NCI-H82 (cell line): ENCODE measurements around the gene RAB21.

Experiments used
- DNase-seq: peaks from one replicate; lab custom pipeline; 2025; lab: John Stamatoyannopoulos, UW

Gene RAB21

GRCh38 chr12:71754461-71755145 is at the start of gene RAB21:
RAB21 (plus strand) TSS chr12:71754863; CDS start chr12:71755130, 267 bp downstream.
- DNase-seq: peak; percentile 98

- DNase-seq: no peak
Observed at GRCh38 chr12:71704920-71705319, 49.7 kb upstream of the RAB21 start.

GRCh38 chr12:71708658-71709057 is 46.0 kb upstream of the RAB21 start:
- no peak for DNase-seq

- DNase-seq: no peak
Observed at GRCh38 chr12:71710276-71711125, 44.2 kb upstream of the RAB21 start.

GRCh38 chr12:71718611-71719010 is 36.1 kb upstream of the RAB21 start:
- DNase-seq: no peak

GRCh38 chr12:71719647-71720370 is 34.9 kb upstream of the RAB21 start:
- no peak for DNase-seq

- no peak for DNase-seq
Observed at GRCh38 chr12:71721783-71722505, 32.7 kb upstream of the RAB21 start.

- DNase-seq: no peak
Observed at GRCh38 chr12:71725011-71725410, 29.7 kb upstream of the RAB21 start.

- no peak for DNase-seq
Observed at GRCh38 chr12:71726548-71726947, 28.1 kb upstream of the RAB21 start.

GRCh38 chr12:71727958-71728357 is 26.7 kb upstream of the RAB21 start:
- DNase-seq: no peak

GRCh38 chr12:71730936-71731335 is 23.7 kb upstream of the RAB21 start:
- DNase-seq: no peak

GRCh38 chr12:71731439-71732356 is 23.0 kb upstream of the RAB21 start:
- peak; percentile 88 for DNase-seq

- DNase-seq: no peak
Observed at GRCh38 chr12:71732357-71732712, 22.3 kb upstream of the RAB21 start.

- no peak for DNase-seq
Observed at GRCh38 chr12:71737197-71737596, 17.5 kb upstream of the RAB21 start.

- no peak for DNase-seq
Observed at GRCh38 chr12:71742998-71743397, 11.7 kb upstream of the RAB21 start.

- no peak for DNase-seq
Observed at GRCh38 chr12:71744522-71745300, 10.0 kb upstream of the RAB21 start.

- peak; percentile 77 for DNase-seq
Observed at GRCh38 chr12:71746974-71747611, 7.6 kb upstream of the RAB21 start.

GRCh38 chr12:71748081-71748850 is 6.4 kb upstream of the RAB21 start:
- no peak for DNase-seq

GRCh38 chr12:71749666-71750065 is 5.0 kb upstream of the RAB21 start:
- DNase-seq: no peak
